ENCODE data around the gene ISM1. TPM values are rescaled to one million over a fixed set of nuclear protein-coding genes. Genes with fewer than 3 reads are reported as not detected.

The ISM1 gene
- total and polyA plus RNA-seq, 9 donors = 0.10 to 3.6 (median 0.31) TPM; not detected in 1

DNA sequence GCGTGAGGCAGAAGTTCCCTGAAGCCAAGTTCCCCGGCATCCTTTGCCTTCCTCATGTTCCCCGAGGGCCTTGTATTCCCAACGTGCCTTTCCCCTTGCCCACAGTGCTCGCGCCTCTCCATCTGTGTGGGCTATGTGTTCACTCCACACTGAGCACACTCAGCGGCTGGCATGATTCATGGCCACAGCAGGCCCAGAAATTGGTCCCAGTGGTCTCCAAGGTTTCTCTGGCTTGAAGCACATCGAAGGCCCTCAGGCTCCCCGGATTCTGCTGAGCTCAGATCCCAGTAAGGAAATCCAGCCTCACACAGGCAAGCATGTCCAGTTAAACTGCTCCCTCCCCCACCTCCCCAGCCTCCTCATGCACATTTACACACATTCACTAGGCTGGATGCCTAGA lies 123.6 kb downstream of the ISM1 start:
- intact Hi-C loops (cut with DNase I) = no loop called here
- DNase-seq = no peak
- 83 to 91% (median 90%) methylated on average over 9 of the region's 9 CpGs for WGBS, 3 donors

DNA sequence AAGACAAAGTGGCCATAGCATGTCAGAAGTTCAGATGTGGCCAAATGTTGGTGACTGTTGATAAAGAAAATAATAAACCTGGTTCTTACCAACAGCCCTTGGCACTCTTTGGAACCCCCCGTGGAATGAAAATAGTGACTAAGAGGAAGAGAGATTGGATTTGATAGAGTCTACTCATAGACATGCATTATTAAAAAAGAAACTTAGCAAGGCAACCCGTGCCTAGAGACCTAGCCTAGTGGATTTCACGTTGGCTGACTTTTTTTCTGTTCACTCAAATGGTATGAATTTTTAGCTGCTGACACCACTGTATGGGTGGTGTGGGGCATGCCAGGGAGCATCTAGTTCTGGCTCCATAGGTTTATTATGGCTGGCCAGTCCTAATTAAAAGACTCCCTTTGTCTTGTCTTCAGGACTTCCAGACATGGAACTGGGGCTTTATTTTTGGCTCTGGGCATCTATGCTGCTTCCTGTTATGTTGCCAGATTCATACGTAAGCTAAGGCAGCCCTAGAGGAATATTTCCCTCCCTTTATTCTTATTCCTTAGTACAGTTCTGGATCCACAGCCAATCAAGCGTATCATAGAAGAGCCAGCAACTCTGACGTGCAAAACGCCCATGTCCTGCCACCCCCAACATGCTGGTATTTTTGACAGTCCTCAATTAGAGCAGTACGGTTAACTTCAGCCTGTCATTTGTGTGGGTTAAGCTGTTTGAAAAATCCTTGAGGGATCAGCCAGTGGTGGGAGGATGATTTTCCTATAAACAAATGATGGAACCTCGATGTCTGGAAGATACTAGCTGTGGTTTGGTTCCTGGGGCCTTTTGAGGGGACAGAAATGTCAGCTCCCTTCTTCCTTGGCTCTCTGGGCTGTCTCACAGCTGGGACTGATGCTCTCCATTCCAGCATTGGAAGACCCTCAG lies 127.5 kb downstream of the ISM1 start:
- intact Hi-C loops (cut with DNase I) = no loop called here
- H3K4me1 ChIP-seq (ENCODE audit: insufficient read depth) = no peaks in the 10 kb centered on the region
- no peak for TF ChIP-seq POLR2A (IDR thresholded peaks at IDR 0.05)
- TF ChIP-seq, protein P1, sequence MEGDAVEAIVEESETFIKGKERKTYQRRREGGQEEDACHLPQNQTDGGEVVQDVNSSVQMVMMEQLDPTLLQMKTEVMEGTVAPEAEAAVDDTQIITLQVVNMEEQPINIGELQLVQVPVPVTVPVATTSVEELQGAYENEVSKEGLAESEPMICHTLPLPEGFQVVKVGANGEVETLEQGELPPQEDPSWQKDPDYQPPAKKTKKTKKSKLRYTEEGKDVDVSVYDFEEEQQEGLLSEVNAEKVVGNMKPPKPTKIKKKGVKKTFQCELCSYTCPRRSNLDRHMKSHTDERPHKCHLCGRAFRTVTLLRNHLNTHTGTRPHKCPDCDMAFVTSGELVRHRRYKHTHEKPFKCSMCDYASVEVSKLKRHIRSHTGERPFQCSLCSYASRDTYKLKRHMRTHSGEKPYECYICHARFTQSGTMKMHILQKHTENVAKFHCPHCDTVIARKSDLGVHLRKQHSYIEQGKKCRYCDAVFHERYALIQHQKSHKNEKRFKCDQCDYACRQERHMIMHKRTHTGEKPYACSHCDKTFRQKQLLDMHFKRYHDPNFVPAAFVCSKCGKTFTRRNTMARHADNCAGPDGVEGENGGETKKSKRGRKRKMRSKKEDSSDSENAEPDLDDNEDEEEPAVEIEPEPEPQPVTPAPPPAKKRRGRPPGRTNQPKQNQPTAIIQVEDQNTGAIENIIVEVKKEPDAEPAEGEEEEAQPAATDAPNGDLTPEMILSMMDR (IDR thresholded peaks at IDR 0.05) = no peak
- no peak for DNase-seq
- no peak overlapping the region for H3K4me3 ChIP-seq
- WGBS, 3 donors = 54 to 61% (median 56%) methylated on average over 9 of the region's 9 CpGs
- no peaks in the 10 kb centered on the region for H3K27me3 ChIP-seq
- no peaks in the 10 kb centered on the region for H3K9me3 ChIP-seq
- no peaks in the 10 kb centered on the region for H3K36me3 ChIP-seq
- no peak overlapping the region for H3K27ac ChIP-seq

More for the DNA sequence above, 123.6 kb downstream of the ISM1 start:
- Histone ChIP-seq H3K9me3 (no peaks in the 10 kb centered on the region), H3K27me3 (no peaks in the 10 kb centered on the region), H3K27ac (no peak overlapping the region), H3K4me3 (no peak overlapping the region), H3K4me1 (ENCODE audit: insufficient read depth) (no peaks in the 10 kb centered on the region), H3K36me3 (no peaks in the 10 kb centered on the region)
- TF ChIP-seq EP300 (IDR thresholded peaks at IDR 0.05) = no peak
- TF ChIP-seq, protein P1 (IDR thresholded peaks at IDR 0.05) = no peak
- TF ChIP-seq POLR2A (IDR thresholded peaks at IDR 0.05) = no peak

DNA sequence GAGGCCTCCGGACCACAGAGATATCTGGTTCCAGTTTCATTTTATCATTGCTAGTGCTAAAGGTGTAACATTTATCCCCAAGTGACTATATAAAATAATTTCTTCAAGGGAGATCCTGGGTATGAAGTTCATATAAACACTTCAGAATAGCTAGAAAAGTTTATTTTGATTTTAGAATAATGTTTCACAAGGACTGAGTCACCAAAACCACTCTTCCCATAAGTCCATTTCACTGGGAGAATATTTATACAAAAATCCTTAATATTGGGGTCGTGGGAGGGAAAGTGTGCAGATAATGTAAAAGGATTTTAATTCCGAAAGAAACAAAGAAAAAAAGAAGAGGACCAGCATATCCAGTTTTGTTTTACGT lies 128.1 kb downstream of the ISM1 start:
- no peak overlapping the region for H3K27ac ChIP-seq
- TF ChIP-seq, protein P1 (IDR thresholded peaks at IDR 0.05) = no peak
- TF ChIP-seq POLR2A (IDR thresholded peaks at IDR 0.05) (no peak), EP300 (IDR thresholded peaks at IDR 0.05) (no peak)

More for the DNA sequence above, 128.1 kb downstream of the ISM1 start:
- no peak for DNase-seq
- H3K27me3 ChIP-seq = no peaks in the 10 kb centered on the region
- 68 to 82% (median 71%) methylated on average over 4 of the region's 4 CpGs for WGBS, 3 donors
- no peaks in the 10 kb centered on the region for H3K9me3 ChIP-seq
- H3K4me1 ChIP-seq (ENCODE audit: insufficient read depth) = no peaks in the 10 kb centered on the region
- no peak overlapping the region for H3K4me3 ChIP-seq
- intact Hi-C loops (cut with DNase I) = no loop called here
- no peaks in the 10 kb centered on the region for H3K36me3 ChIP-seq

Other genes starting within 250 kb of the ISM1 start
- gene SPTLC3, start 212.3 kb upstream of the ISM1 start, total RNA-seq = 10 to 100 TPM in 1 of 7 donors, 1 to 10 TPM in 6; 7.6 to 10.5 (median 8.8) TPM
- 1 to 10 TPM; 2.1 to 9.7 TPM for gene SPTLC3, start 212.3 kb upstream of the ISM1 start, polyA plus RNA-seq